IMR-90 (cell line): Measurements from ENCODE around the gene EDA.

Experiments
- CEBPB ChIP-seq: IDR thresholded peaks from 2 replicates; pipeline ENCODE4 v1.6.1; 2012; ENCODE audit warnings: low read depth, low read length, improper control_type of control experiment
- CTCF ChIP-seq: conservative IDR thresholded peaks from 2 replicates; pipeline ENCODE4 v1.5.1; 2012; ENCODE audit warnings: mild to moderate bottlenecking, low read depth, low read length, improper control_type of control experiment
- POLR2A ChIP-seq: IDR thresholded peaks from 2 replicates; pipeline ENCODE4 v1.6.1; 2012; ENCODE audit warnings: mild to moderate bottlenecking, low read depth, low read length

GRCh38 chrX:69674891-69675290 lies 59.0 kb downstream of the EDA start:
- TF ChIP-seq CTCF: no peak
- TF ChIP-seq CEBPB: no peak
- TF ChIP-seq POLR2A: no peak
